ENCODE results near the gene MTM1.

GRCh38 chrX:150625097-150625496 is 56.7 kb downstream of the MTM1 start:
- TF ChIP-seq CTCF (tag by site-specific recombination; IDR thresholded peaks at IDR 0.05) (no peak), ZBTB17 (tag by site-specific recombination; IDR thresholded peaks at IDR 0.05) (no peak)
